Measurements from ENCODE around the gene STAC.

STAC gene, protein sequence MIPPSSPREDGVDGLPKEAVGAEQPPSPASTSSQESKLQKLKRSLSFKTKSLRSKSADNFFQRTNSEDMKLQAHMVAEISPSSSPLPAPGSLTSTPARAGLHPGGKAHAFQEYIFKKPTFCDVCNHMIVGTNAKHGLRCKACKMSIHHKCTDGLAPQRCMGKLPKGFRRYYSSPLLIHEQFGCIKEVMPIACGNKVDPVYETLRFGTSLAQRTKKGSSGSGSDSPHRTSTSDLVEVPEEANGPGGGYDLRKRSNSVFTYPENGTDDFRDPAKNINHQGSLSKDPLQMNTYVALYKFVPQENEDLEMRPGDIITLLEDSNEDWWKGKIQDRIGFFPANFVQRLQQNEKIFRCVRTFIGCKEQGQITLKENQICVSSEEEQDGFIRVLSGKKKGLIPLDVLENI

DNA sequence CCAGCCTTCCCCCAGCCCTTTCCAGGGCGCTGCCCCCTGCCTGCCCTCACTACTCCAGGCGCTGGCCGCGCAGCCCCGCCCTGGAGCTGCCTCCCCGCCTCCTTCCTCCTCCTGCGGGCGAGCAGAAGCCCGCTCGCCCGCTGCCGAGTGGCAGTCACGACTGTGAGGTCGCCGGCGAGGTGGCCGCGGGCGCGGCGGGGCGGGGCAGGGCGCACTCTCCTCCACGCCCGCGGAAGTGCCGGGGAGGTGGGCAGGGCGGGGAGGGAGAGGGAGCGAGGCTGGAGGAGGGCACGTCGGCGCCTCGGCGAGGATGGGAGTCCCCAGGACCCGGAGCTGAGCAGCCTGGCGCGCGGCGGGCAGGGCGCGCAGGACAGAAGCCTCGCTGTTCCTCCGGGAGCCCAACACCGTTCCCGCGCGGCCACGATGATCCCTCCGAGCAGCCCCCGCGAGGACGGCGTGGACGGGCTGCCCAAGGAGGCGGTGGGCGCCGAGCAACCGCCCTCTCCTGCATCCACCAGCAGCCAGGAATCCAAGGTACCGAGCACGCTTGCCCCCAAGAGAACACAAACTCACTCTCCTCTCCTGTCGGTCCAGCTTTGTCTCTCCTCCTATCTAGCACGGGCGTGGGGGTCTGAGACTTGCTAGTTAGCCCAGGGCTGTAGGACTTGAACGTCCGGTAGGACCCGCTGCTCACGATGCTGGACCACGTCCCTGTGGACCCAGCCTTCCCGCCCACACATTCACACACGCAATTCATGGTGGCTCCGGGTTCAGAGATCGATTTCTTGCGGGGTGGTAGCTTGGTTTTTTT, at the start of gene STAC:
Gene STAC (plus strand): TSS at position 284 of the 811 bp plus-strand sequence. CDS start 140 bp downstream, at position 424.
- no peak for DNase-seq (ENCODE audit: extremely low read depth in 1 of 2, low read depth in 1 of 2)

DNA sequence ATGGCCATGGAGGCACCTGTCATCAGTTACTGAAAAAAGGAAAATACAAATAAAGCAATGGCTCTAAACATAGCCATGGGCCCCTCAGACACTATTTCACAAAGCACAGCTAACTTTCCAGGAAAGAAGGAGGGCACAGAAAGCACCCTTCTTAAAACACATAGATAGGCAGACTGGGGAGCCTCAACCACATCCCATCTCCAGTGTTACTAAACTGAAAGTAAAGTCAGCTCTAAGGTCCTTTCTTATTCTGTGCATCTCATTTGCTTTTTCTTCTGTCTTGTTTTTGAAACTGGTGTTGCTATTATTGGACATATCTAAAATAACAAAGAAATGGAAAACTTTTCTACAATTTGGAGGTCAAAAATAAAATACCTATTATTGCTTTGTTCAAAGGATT, 48.2 kb upstream of the STAC start:
- no peak for DNase-seq (ENCODE audit: extremely low read depth in 1 of 2, low read depth in 1 of 2)

DNA sequence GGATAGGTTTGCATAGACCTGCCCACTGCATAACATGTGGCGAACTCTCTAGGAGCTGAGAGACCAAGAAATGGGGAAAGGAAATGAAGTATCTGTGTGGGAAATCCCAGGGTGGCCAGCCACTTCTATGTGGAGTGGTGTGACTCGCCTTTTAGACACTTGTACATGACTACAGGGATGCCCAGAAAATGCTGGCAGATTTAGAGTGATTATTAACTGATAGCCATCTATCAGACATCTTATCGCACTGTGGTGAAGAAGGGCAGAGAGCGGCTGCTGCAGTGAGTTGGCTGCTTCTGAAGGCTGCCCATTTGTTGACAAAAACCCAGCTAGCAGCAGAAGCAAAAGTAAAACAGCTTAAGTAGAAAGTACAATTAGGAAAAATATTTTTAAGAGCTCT, 18.1 kb upstream of the STAC start:
- no peak for DNase-seq (ENCODE audit: extremely low read depth in 1 of 2, low read depth in 1 of 2)

DNA sequence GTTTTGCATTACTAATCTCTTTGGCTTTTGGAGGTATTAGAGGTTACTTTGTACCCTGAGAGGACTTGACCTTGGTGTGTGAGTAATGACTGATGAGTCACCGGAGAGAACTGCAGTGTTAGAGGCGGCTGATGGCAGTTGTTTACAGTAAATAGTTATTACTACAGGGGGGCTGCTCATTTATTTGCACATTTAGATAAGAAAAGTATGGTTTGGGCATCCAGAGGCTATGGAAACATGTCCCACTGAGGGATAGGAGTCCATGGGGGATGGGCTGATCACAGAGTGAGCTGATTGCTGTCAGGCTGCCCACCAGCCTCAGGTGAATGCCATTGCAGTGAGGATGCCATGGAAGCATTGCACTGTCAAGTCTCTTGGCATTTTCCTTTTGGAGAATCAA, 17.3 kb upstream of the STAC start:
- no peak for DNase-seq (ENCODE audit: extremely low read depth in 1 of 2, low read depth in 1 of 2)

DNA sequence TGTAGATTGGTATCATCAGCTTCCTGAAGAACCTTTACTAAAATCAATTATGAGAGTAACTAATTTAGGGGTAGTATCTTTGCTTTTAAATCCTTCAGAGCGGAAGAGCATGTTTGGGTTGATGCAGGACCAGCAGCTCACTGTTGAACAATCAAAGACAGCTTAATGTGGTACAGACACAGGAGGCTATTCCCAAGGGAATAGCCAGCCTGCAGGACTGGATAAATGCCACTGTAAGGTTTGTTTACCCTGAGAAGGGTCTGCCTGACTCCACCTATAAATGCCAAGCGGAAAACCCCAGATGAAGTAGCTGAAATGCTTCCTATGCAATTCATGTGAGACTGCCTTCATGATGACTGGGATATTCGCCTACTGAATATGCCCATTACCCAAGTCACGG, 16.0 kb upstream of the STAC start:
- no peak for DNase-seq (ENCODE audit: extremely low read depth in 1 of 2, low read depth in 1 of 2)

DNA sequence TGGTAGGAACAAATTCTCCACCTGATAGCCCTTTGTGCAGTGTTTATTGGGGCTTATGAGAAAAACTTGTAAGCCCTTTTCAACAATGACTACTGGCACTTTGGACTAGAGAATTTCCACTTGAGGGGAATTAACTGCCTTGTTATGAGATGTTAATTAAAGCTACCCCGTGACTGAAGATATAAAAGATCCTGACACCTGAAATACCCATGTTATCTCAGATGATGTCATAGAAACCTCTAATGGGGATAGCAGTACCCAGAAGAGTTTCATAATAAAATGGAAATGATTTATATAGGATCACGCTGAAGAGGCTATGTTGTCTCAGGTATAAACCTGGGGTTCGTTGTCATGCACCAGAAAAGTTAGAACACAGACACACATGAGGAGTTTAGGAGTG, 14.5 kb upstream of the STAC start:
- DNase-seq (ENCODE audit: extremely low read depth in 1 of 2, low read depth in 1 of 2), result no peak

DNA sequence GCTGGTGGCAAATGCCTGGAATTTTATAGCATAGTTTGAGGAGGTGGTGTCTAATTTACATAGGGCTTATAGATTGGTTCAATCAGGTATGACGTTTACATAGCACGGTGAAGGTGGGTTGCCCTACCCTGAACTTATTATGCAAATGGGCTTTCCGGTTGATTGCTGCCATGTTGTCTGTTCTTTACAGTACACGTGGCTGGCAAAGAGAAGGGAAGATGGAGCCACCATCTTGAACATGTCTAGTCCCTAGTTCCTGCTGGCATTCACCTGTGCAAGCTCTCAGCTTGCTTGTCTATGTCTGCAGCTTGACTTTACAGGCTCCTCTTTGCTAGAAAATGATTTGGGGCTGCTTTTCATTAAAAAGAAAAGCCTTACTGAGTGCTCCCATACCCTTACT, 14.0 kb upstream of the STAC start:
- no peak for DNase-seq (ENCODE audit: extremely low read depth in 1 of 2, low read depth in 1 of 2)

DNA sequence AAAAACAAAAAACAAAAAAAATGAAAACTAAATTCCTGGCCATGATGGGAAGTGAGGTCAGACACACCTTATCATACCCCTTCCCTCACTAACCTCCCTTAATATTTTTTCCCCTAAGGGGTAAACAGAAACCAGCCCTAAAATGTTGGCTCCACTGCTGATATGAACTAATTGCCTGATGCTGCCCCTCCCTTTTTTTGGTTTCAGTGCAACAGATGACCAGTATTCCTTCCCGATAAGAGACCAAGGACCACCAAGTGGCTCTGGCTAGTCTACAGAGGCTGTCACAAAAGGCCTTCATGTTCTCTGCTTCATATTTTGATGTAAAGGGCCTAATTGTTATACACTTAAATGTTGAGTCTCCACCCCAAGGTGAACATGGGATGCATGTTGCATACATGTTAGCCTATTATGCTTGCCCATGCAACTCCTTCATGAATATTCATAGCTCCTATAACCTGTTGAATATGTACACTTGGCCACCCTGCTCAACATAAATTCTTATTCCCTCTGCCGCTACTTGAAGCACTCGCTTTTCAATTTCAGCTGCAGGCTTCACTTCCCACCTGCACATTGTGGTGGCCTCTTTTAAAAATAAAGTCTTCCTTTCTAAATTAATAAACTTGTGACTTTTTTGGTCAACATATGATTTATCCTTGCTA, 12.3 kb upstream of the STAC start:
- no peak for DNase-seq (ENCODE audit: extremely low read depth in 1 of 2, low read depth in 1 of 2)

DNA sequence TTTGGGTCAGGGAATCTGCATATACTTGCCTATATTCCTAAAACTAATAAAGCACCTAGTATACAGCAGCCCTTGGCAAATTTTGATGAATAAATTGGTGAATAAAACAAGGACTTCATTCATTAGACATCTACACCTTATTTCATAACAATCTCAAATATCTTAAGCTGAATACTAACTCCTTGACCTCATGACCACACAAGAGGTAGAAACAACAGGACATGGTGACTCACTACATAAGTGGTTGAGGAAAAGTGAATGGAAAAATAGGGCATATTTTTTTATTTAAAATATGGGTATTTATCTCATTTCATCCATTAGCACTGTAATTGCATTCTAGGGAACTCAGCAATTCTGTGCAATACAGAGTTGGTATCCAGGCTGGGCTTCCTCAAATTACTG, 7.8 kb upstream of the STAC start:
- no peak for DNase-seq (ENCODE audit: extremely low read depth in 1 of 2, low read depth in 1 of 2)

DNA sequence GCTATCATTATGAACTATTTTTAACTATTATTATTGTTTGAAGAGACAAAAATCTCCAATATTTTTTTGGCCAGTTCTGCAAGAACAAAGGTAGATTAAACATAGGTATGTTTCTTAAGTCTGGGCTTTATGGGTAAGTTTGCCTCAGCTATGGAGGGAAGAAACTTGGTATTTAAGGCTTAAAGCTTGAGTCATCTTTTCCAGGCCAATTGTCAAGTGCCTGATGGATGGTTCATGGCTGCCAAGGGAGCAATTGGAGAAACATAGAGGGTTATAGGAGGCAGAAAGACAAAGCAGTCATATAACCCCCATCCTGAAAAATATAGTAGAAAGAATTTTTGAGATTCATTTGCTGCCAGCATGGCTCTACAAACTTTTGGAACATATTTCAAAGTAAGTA, 7.2 kb upstream of the STAC start:
- DNase-seq (ENCODE audit: extremely low read depth in 1 of 2, low read depth in 1 of 2), result no peak

DNA sequence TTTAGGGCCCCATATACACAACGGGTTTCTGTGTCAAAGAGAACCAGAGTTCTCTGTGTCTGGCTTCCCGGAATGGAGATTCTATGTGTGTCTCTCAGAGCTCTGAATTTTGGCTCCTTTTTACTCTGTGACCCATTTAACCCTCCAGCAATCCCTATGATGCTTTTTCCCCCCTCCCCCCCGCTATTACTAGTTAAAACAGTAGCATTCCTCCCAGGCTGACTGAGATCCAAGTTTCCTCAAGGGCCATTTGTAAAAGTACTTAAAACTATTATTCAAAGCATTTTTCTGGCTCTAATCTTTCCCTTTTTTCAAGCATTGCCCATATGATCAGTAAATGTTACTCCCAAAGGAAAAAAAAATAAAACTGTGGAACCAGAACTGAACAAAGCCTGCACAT, 6.6 kb upstream of the STAC start:
- no peak for DNase-seq (ENCODE audit: extremely low read depth in 1 of 2, low read depth in 1 of 2)

DNA sequence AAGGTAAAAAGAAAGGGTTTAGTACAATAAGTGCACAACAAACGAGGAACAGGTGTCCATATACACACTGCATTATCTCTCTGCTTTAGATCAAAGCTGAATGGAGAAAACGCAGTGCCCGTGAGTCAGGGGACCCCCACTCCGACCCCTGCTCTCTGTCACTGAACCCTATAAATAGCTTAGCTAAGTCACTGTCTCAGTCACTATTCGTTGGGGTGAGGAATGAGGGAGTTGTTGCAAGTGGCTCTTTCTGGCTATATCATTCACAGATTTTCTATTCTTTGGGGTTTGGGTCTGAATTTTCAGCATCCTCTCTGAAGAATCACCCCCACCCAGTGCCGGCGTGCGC, 458 bp upstream of the STAC start:
- no peak for DNase-seq (ENCODE audit: extremely low read depth in 1 of 2, low read depth in 1 of 2)

DNA sequence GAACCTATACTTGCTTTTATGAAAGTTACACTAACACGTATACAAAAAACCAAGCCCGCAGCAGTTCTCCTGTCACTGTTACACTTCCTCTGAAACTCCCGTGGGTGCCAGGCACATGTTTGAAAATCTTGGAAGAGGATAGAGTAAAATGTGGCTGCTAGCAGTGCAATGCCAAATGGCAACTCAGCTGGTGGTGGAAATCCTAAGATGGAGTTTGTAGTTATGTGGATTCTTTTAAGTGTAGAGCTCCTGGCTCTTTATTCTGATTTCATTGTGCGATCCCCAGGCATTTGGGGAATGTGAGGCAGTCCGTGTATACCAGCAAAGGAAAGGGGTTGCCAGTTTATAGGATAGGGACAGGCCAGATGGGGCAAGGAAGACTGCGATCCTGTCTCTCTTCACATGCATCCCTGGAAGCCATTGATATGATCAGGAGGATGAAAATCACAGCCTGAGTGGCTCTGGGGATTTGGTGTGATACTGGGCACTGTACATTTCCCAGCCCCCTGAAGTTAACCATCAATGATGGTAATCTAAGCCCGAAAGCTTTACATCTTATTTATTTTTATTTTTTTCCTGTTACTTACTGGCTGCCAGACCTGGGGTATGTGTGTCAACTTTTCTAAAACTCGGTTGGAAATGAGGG, 1.1 kb downstream of the STAC start:
- DNase-seq (ENCODE audit: extremely low read depth in 1 of 2, low read depth in 1 of 2), result no peak

DNA sequence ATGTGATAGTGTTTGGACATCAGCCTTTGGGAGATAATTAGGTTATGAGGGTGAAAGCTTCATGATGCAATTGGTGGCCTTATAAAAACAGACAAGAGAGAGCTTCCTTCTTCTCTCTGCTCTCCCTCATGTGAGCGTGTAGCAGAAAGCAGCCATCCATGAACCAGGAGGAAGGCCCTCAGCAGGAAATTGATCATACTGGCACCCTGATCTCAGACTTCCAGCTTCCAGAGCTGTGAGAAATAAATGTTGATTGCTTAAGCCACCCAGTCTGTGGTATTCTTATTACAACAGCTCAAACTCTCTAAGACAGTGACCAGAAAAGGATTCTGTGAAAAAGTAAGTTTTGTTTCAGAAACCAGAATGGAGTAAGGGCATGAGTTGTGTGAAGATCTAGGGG, 13.3 kb downstream of the STAC start:
- DNase-seq (ENCODE audit: extremely low read depth in 1 of 2, low read depth in 1 of 2), result no peak

DNA sequence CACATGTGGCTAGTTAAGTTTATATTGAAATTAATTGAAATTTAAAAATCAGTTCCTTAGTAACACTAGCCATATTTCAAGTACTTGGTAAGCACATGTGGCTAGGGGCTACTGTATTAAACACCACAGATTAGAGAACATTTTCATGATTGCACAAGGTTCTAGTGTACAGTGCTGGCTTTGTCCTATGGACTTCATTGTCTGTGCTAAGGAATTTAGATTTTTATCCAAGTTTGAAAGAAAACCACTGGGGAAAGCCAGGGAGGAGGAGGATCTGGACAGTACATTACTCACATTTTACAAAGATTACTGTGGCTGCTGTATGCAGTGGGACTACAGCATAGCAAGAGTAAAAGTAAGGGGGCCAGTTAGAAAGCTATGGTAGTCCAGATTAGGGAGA, 13.9 kb downstream of the STAC start:
- DNase-seq (ENCODE audit: extremely low read depth in 1 of 2, low read depth in 1 of 2), result no peak

DNA sequence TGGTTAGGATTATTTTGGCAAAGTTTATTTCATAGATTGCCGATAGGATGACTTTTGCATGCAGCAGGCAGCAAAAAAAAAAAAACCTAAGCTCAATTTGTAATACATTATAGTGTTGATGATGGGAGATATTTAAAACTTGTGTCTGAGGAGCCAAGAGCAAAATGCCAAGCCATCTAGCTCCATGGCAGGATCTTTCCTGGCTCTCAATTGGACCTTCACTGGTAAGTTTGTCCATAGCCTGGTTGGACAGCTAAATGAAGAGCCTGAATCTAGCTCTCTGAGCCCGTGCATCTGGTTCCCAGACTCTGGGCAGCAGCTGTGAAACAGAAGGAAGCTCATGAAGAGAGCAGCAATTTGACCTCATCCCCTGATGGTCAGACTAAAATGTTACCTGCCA, 17.5 kb downstream of the STAC start:
- no peak for DNase-seq (ENCODE audit: extremely low read depth in 1 of 2, low read depth in 1 of 2)

DNA sequence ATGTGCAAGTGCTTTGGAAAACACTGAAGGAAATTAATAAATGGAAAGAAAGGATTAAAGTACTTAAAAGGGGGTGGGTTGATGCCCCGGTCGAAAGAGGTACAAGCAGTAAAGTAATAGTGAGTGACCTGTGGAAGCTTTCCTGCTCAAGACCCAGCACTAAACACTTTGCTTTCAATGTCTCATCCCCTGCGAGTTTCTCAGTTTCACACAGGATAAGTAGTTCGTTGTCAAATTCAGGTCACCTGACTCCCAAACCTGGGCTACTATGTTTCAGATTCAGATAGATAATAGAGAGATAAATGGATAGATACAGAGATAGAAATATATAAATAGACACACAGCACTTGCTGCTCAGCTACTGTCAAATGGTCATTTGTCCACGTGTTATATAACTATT, 19.6 kb downstream of the STAC start:
- no peak for DNase-seq (ENCODE audit: extremely low read depth in 1 of 2, low read depth in 1 of 2)

DNA sequence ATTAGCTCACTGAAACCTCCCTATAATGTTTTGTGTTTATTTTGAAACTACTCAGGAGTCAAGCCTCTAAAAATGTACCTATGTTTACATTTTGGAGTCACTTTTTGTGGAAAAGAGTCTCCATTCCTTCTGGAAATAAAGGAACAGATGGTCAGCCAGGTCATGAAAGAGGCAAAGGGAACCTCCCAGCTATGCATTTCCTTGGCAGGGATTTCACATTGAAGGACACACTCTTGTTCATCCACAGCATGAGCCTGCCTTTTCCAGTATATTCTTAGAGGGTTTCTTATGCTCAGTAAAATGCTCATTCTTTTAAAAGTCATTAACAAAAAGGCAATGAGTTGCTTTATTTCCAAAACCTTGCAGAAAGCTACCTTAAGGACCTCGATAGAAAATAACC, 20.8 kb downstream of the STAC start:
- DNase-seq (ENCODE audit: extremely low read depth in 1 of 2, low read depth in 1 of 2), result no peak

DNA sequence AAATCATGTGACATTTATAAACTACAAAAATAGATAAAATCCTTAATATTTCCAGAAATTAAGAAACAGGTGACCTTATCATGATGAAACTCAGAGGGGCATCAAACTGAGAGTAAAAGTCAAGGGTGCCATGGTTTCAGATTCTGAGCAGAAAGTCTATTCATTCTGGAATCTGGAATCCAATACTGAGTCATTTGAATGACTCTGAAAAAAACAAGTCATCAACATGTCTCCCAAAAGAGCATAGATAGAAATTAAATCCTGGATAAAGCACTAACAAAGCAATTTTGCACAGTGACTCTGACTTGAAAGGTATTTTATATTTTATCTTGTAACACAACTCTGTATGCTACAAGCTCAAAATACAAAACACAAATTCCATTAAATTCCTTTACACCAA, 23.4 kb downstream of the STAC start:
- no peak for DNase-seq (ENCODE audit: extremely low read depth in 1 of 2, low read depth in 1 of 2)

DNA sequence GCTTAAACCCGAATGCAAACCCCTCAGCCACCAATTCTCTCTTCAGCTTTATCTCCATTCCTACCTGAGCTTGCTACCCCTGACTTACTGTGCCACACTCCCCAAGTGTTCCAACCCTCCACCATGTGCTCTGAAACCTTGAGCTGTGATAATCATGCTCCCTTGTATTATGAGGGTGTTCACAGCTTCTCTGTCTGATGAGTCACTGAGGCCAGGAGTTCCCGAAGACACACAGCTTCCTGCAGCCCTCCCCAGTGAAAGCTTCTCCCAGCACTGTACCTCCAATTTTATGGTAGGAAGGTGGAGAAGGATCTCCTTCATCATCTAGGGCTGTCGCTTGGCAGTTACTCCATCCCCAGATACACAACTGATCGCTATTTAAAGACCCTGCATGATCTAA, 24.9 kb downstream of the STAC start:
- no peak for DNase-seq (ENCODE audit: extremely low read depth in 1 of 2, low read depth in 1 of 2)

DNA sequence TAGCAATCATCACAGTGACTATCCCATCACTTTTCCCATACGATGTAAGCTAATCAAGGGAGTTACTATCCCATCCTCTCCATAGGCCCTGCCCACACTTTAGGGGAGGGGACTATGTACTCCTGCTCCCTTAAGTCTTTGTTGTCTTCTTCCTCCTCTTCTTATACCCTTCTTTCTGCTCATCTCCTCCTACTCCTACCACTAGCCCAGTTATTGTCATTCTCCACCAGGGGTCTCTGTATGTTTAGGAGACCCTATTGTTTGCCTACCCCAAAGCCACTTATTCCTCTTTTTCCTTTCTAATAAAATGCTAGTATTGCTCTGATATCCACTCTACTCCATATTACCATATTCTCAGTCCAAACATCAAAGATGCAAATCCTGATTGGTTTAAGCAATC, 27.8 kb downstream of the STAC start:
- no peak for DNase-seq (ENCODE audit: extremely low read depth in 1 of 2, low read depth in 1 of 2)

All from activated CD8-positive, alpha-beta memory T cell treated with anti-CD3 and anti-CD28 coated beads for 1 hour (primary cell).